Measurements from ENCODE around the gene LLGL2. TPM values are rescaled to one million over a fixed set of nuclear protein-coding genes. Genes with fewer than 3 reads are reported as not detected.

Gene LLGL2
- total and polyA plus RNA-seq, 8 donors: 72.3 to 565 (median 174) TPM

- Histone ChIP-seq H3K27ac (no peak overlapping the region), H3K9me3 (no peaks in the 10 kb centered on the region), H3K27me3 (no peaks in the 10 kb centered on the region), H3K36me3 (peaks cover 14 to 100% (median 99%) of the 10 kb centered on the region in 4 donors), H3K4me1 (no peaks in the 10 kb centered on the region), H3K4me3 (no peak overlapping the region)
- intact Hi-C loops (cut with DNase I; ENCODE audit: low total_unique reads): no loop called here
- 74 to 91% (median 80%) methylated on average over 2 to 16 of the region's 16 CpGs for WGBS, 5 donors
- no peak for DNase-seq
- TF ChIP-seq, protein P1, sequence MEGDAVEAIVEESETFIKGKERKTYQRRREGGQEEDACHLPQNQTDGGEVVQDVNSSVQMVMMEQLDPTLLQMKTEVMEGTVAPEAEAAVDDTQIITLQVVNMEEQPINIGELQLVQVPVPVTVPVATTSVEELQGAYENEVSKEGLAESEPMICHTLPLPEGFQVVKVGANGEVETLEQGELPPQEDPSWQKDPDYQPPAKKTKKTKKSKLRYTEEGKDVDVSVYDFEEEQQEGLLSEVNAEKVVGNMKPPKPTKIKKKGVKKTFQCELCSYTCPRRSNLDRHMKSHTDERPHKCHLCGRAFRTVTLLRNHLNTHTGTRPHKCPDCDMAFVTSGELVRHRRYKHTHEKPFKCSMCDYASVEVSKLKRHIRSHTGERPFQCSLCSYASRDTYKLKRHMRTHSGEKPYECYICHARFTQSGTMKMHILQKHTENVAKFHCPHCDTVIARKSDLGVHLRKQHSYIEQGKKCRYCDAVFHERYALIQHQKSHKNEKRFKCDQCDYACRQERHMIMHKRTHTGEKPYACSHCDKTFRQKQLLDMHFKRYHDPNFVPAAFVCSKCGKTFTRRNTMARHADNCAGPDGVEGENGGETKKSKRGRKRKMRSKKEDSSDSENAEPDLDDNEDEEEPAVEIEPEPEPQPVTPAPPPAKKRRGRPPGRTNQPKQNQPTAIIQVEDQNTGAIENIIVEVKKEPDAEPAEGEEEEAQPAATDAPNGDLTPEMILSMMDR (IDR thresholded peaks at IDR 0.05): no peak
- no peak for TF ChIP-seq POLR2A (IDR thresholded peaks at IDR 0.05)
- TF ChIP-seq POLR2AphosphoS5 (IDR thresholded peaks at IDR 0.05): no peak
- no peak for TF ChIP-seq EP300 (IDR thresholded peaks at IDR 0.05)
Observed at GRCh38 chr17:75617218-75617617, 91.7 kb downstream of the LLGL2 start.

DNA sequence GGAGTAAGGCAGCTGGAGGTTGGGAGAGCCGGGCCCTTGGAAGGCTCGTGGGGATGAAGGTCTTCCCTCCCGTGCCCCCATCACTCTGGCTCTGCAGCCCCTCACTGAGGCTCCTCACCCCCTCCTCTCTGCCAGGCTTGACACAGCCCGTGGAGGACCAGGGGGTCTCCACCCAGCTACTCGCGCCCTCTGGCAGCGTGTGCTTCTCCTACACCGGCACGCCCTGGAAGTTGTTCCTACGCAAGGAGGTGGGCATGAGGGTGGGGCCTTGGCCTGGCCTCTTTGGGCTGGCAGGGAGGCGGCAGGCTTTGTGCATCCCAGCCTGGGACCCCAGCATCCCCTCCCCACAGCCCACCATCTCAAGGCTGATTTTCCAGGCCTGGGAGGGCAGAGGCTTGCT is 92.2 kb downstream of the LLGL2 start:
- Histone ChIP-seq H3K27me3 (no peaks in the 10 kb centered on the region), H3K27ac (no peak overlapping the region), H3K36me3 (peaks cover 14 to 100% (median 98%) of the 10 kb centered on the region in 4 donors), H3K9me3 (no peaks in the 10 kb centered on the region), H3K4me1 (no peaks in the 10 kb centered on the region), H3K4me3 (no peak overlapping the region)
- no peak for DNase-seq
- 86 to 95% (median 89%) methylated on average over 11 of the region's 11 CpGs for WGBS, 5 donors
- intact Hi-C loops (cut with DNase I; ENCODE audit: low total_unique reads): no loop called here
- TF ChIP-seq EP300 (IDR thresholded peaks at IDR 0.05): no peak
- TF ChIP-seq, protein P1 (IDR thresholded peaks at IDR 0.05): no peak
- TF ChIP-seq POLR2A (IDR thresholded peaks at IDR 0.05): no peak
- no peak for TF ChIP-seq POLR2AphosphoS5 (IDR thresholded peaks at IDR 0.05)

DNA sequence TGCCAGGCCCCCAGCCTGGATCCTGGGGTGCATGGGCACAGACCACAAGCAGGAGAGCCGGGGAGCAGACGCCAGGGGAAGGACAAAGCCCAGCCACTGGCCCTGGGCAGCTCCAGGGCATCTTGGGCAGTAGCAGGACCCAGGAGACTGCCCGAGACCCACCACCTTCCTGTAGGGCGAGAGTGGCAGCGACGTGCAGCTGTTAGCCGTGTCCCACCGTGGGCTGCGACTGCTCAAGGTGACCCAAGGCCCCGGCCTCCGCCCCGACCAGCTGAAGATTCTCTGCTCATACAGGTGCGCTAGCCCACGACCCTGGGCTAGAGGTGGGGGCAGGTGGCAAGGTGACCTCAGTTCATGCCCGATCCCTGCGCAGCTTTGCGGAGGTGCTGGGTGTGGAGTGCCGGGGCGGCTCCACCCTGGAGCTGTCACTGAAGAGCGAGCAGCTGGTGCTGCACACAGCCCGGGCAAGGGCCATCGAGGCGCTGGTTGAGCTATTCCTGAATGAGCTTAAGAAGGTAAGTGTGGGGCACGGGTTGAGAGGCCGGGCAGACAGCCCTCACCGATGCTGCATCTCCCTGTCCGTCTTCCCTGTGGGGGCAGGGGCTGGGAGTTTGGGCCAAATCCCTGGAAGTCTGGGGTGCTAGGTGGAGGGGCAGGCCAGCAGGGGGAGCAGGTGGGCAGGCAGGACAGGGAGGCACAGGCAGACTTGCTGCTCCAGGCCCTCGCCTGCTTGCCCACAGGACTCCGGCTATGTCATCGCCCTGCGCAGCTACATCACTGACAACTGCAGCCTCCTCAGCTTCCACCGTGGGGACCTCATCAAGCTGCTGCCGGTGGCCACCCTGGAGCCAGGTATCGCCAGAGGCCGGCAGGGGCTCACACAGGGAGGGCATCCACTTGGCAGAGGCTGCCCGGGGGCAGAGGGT is 94.3 kb downstream of the LLGL2 start:
- no peak for TF ChIP-seq EP300 (IDR thresholded peaks at IDR 0.05)
- TF ChIP-seq POLR2A (IDR thresholded peaks at IDR 0.05): no peak
- TF ChIP-seq POLR2AphosphoS5 (IDR thresholded peaks at IDR 0.05): no peak
- TF ChIP-seq, protein P1 (IDR thresholded peaks at IDR 0.05): peak in 4 of 7 experiments; percentile 12 to 29 (median 18)
- Histone ChIP-seq H3K4me3 (no peak overlapping the region), H3K4me1 (no peaks in the 10 kb centered on the region), H3K36me3 (peaks cover 12 to 100% (median 92%) of the 10 kb centered on the region in 4 donors), H3K27ac (no peak overlapping the region), H3K27me3 (no peaks in the 10 kb centered on the region), H3K9me3 (no peaks in the 10 kb centered on the region)
- peak in 1 of 2 donors; percentile 58 for DNase-seq
- intact Hi-C loops (cut with DNase I; ENCODE audit: low total_unique reads): no loop called here
- WGBS, 5 donors: 48 to 86% (median 80%) methylated on average over 3 to 36 of the region's 36 CpGs

DNA sequence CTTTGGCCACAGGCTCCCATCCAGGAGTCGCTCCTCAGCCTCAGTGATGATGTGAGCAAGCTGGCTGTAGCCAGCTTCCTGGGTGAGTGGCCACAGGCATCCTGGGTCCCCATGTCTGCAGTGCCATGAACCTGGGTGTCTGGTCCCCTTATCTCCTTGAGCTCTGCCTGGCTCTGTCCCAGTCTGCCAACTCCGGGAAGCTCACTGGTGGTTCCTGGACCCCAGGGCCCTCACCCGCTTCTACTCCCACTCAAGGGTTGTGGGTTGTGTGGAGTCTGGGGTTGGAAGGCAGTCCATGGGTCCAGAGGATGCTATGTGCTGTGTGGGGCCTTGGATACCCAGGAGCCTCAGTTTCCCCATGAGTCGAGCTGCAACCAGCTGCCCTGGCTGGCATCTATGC is 96.0 kb downstream of the LLGL2 start:
- no peak for DNase-seq
- H3K9me3 ChIP-seq: no peaks in the 10 kb centered on the region
- H3K27me3 ChIP-seq: no peaks in the 10 kb centered on the region
- WGBS, 5 donors: 73 to 97% (median 81%) methylated on average over 3 to 4 of the region's 4 CpGs
- H3K27ac ChIP-seq: no peak overlapping the region
- intact Hi-C loops (cut with DNase I; ENCODE audit: low total_unique reads): no loop called here
- peaks cover 16 to 100% (median 92%) of the 10 kb centered on the region in 4 donors for H3K36me3 ChIP-seq
- H3K4me3 ChIP-seq: no peak overlapping the region
- H3K4me1 ChIP-seq: no peaks in the 10 kb centered on the region
- TF ChIP-seq POLR2A (IDR thresholded peaks at IDR 0.05) (no peak), EP300 (IDR thresholded peaks at IDR 0.05) (no peak), POLR2AphosphoS5 (IDR thresholded peaks at IDR 0.05) (no peak)
- TF ChIP-seq, protein P1 (IDR thresholded peaks at IDR 0.05): no peak

Measured in stomach (tissue), 9 donors.